ENCODE measurements around the gene CBARP.

DNA sequence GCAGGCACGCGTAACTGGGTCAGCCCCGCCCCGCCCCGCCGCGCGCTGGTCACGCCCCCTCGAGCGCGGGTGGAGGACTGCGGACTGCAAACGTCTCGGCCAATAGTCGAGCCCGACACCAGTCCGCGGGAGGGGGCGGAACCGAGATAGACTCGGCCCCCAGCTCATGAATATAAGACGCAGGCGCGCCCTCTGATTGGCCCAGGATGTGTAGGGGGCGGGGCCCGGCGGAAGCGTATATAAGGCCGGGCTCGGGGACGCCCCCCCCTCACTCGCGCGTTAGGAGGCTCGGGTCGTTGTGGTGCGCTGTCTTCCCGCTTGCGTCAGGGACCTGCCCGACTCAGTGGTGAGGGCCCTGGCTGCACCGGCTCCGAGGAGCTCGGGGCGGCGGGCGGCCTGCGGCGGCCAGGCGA lies 31.3 kb upstream of the CBARP start, which contains the start of gene CIRBP:
- TF ChIP-seq, protein P1, sequence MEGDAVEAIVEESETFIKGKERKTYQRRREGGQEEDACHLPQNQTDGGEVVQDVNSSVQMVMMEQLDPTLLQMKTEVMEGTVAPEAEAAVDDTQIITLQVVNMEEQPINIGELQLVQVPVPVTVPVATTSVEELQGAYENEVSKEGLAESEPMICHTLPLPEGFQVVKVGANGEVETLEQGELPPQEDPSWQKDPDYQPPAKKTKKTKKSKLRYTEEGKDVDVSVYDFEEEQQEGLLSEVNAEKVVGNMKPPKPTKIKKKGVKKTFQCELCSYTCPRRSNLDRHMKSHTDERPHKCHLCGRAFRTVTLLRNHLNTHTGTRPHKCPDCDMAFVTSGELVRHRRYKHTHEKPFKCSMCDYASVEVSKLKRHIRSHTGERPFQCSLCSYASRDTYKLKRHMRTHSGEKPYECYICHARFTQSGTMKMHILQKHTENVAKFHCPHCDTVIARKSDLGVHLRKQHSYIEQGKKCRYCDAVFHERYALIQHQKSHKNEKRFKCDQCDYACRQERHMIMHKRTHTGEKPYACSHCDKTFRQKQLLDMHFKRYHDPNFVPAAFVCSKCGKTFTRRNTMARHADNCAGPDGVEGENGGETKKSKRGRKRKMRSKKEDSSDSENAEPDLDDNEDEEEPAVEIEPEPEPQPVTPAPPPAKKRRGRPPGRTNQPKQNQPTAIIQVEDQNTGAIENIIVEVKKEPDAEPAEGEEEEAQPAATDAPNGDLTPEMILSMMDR (IDR thresholded peaks at IDR 0.05; ENCODE audit: low read depth, low read length, missing input control) = no peak
- TF ChIP-seq, protein P2, sequence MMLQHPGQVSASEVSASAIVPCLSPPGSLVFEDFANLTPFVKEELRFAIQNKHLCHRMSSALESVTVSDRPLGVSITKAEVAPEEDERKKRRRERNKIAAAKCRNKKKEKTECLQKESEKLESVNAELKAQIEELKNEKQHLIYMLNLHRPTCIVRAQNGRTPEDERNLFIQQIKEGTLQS (IDR thresholded peaks at IDR 0.05) = no peak
- TF ChIP-seq EGR1 (IDR thresholded peaks at IDR 0.05; ENCODE audit: low read depth in 2 of 2) (peak; percentile 25 to 39), RAD21 (IDR thresholded peaks at IDR 0.05) (no peak), JUND (IDR thresholded peaks at IDR 0.05) (no peak), GABPA (IDR thresholded peaks at IDR 0.05 in 1 of 2, conservative IDR thresholded peaks at IDR 0.05 in 1 of 2) (peak in 1 of 2 donors; percentile 30), SP1 (IDR thresholded peaks at IDR 0.05) (peak; percentile 92), FOXA1 (IDR thresholded peaks at IDR 0.05) (no peak), NR2F2 (IDR thresholded peaks at IDR 0.05) (no peak), TAF1 (conservative IDR thresholded peaks at IDR 0.05) (peak; percentile 95)
- TF ChIP-seq, protein P3, sequence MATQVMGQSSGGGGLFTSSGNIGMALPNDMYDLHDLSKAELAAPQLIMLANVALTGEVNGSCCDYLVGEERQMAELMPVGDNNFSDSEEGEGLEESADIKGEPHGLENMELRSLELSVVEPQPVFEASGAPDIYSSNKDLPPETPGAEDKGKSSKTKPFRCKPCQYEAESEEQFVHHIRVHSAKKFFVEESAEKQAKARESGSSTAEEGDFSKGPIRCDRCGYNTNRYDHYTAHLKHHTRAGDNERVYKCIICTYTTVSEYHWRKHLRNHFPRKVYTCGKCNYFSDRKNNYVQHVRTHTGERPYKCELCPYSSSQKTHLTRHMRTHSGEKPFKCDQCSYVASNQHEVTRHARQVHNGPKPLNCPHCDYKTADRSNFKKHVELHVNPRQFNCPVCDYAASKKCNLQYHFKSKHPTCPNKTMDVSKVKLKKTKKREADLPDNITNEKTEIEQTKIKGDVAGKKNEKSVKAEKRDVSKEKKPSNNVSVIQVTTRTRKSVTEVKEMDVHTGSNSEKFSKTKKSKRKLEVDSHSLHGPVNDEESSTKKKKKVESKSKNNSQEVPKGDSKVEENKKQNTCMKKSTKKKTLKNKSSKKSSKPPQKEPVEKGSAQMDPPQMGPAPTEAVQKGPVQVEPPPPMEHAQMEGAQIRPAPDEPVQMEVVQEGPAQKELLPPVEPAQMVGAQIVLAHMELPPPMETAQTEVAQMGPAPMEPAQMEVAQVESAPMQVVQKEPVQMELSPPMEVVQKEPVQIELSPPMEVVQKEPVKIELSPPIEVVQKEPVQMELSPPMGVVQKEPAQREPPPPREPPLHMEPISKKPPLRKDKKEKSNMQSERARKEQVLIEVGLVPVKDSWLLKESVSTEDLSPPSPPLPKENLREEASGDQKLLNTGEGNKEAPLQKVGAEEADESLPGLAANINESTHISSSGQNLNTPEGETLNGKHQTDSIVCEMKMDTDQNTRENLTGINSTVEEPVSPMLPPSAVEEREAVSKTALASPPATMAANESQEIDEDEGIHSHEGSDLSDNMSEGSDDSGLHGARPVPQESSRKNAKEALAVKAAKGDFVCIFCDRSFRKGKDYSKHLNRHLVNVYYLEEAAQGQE (IDR thresholded peaks at IDR 0.05) = peak; percentile 94
- TF ChIP-seq, protein P4, sequence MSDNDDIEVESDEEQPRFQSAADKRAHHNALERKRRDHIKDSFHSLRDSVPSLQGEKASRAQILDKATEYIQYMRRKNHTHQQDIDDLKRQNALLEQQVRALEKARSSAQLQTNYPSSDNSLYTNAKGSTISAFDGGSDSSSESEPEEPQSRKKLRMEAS (IDR thresholded peaks at IDR 0.05) = no peak

Data from liver (tissue), 3 donors.